Myocyte (in vitro differentiated cells): Measurements from ENCODE around the gene ARFGEF3. TPM values are rescaled to one million over a fixed set of nuclear protein-coding genes. Genes with fewer than 3 reads are reported as not detected.
"Not testable (repeated sequence)": the region's sequence is repeated elsewhere in the genome, so short reads cannot be mapped to it uniquely, and the experiment has no call there.

Source experiments
- DNase-seq: peaks from one replicate; pipeline ENCODE4 v3.0.0-alpha.2; 2012; ENCODE audit warnings: low read depth
- total RNA-seq: library from RNA; depleted of rRNA; stranded (reverse); fragments of >200 nt; gene quantifications from 2 replicates; pipeline ENCODE4 v1.2.3, GENCODE V29; 2014

ARFGEF3 gene
- total RNA-seq, 1 donor from 2014 or later = 0.03 TPM

DNA sequence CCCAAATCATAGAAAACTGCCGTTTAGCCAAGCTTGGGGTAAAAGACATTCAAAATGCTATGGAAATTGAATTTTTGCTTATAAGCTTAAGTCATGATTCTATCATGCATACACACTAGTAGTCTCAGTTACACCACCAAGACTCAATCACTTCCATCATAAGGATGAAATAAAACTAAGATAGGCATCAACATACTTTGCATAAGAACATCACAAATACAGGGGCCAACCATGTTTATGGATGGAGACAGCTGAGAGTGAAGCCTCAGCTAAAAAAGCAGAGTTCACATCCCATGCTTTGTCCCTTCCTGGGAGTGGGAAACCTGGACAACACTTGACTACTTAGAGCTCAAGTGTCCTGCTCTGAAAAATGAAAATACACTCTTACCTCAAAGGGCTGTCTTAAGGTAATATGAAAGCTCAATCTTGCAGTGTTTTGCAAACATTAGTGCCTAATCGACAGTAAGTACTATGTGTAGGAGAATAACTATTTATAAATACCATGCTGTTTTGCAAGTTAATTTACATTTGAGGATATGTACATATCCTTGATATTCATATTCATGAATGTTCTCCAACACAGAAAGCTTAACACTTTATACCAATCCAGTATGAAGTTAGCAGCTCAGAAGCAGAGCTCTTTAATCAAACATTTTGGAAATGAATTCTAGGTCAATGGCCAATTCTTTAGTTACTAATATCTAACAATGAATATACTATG is 184.0 kb downstream of the ARFGEF3 start:
- DNase-seq = no peak

DNA sequence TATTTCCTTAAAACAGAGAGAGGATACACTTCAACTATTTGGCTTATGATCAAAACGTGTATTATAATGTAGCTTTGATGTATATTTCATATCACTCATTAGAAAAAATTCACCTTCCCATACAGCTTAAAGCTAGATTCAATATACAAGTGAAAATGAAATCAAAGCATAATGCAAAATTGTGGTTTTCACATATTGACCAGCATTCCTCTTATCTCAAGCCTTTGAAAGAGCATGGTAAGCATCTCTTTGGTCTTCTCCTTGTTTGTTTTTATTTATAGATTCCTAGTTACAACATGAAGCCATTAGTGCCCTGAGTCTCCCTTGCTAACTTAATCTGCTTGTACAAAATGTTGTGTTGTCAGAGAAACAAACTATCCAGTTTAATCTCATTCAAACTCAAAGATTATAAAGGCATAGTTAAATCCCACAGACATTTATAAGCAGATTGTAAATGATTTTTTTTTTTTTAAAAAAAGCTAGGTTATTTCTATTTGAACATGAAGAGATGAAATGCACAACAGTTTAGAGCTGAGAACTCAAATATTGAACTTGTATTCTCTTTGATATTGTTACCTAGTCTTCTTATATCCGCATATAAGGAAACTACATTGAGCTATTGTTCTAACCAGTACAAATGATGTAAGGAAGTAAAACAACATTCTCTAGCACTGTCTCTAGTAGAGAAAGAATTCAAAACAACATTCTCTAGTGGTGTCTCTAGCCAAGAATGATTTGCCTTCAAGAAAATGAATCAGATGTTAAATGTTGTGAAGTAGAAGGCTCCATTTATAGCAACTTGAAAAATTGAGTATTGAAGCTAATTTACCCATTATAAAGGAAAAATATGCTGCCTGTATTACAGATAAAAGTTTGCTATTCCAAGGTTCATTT is 184.8 kb downstream of the ARFGEF3 start:
- DNase-seq = no peak

DNA sequence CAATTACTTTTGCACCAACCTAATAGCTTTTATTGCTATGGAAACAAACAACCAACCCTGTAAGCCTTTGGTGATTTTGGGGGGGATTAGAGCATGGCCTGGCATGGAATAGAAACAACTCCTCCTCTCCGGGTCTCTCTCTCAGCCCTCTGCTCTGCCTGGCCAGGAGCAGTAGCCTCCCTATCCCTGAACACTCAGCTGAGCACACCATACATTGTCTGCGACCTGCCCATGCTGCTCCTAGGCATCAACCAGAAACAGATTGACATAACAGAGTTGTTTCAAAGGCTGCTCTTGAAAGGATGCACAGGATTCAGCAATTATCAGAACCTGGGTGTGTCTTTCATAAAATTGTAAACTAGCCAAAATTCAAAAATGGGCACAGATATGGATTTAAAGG is 186.1 kb downstream of the ARFGEF3 start:
- DNase-seq = no peak

DNA sequence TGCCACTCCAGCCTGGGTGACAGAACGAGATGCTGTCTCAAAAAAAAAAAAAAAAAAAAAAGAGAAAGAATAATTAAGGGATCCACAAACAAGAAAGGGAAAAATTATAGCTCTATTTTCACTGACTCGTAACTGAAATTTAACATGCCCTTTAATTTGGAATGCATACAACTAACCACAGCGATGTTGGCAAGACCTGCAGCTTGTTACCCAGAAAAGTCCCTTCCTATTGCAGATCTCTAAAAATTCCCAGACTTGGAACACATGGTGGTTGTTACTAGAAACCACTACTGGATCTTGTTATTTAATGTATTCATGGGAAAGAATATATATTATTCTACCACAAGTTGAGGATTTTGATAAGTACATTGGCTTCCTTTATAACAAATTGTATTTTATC is 188.2 kb downstream of the ARFGEF3 start:
- DNase-seq = no peak

DNA sequence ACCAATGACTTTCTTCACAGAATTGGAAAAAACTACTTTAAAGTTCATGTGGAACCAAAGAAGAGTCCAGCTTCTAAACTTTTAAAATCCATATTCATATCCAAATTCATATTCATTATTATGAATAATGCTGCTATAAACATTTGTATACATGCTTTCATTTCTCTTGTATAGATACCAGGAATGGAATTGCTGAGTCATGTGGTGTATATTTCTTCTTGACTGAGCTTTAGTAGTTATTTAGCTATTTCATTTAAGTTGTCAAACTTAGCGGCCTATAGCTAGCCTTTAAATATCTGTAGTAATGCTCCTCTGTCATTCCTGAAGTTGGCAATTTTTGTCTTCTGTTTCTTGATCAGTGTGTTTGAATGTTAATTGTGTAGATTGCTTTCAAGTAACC is 196.2 kb downstream of the ARFGEF3 start:
- no peak for DNase-seq

DNA sequence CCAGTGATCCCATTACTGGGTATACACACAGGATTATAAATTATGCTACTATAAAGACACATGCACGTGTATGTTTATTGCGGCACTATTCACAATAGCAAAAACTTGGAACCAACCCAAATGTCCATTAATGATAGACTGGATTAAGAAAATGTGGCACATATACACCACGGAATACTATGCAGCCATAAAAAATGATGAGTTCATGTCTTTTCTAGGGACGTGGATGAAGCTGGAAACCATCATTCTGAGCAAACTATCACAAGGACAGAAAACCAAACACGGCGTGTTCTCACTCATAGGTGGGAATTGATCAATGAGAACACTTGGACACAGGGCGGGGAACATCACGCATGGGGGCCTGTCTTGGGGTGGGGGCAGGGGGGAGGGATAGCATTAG is 206.9 kb downstream of the ARFGEF3 start:
- not testable (repeated sequence) for DNase-seq

DNA sequence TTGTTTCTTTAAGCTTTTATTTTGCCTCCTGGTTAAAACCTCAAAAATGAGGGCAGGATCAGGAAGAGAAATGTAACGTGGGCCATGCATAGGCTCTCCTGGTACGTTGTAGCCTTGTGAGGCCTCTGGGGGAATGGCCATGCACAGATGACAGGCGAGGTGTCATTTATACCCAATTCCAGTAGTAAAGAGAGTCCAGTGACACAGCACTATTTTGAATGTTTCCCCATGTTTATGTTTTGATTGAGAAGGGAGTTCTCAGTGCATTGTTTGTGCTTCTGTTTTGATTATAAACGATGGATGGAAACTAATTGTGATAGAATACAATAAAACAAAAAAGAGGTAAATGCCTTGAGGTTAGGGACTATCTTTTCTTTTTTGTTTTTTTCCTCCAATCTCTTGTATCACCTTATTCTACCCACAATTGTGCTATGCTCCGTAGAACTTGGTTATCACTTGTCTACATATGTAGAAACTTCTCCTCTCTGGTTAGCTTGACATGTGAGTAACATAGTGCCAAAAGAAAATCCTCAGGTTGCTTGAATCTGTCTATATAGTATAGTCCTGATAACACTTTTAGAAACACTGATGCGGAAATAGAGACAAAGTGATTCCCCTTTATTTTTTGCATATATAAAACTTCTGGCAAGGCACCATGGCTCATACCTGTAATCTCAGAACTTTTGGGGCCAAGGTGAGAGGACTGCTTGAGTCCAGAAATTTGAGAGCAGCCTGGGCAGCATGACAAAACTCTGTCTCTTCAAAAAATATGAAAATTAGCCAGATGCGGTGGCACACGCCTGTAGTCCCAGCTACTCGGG is 209.1 kb downstream of the ARFGEF3 start:
- DNase-seq = no peak

DNA sequence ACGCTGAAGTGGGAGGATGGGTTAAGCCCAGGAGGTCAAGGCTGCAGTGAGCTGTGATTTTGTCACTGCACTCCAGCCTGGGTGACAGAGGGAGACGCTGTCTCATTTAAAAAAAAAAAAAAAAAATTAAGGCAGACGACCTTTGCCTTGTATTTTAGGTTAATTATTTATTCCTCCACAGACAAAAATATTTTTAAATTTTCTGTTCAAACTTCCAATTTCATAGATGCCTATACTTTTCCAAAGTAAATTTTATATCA is 209.6 kb downstream of the ARFGEF3 start:
- no peak for DNase-seq

DNA sequence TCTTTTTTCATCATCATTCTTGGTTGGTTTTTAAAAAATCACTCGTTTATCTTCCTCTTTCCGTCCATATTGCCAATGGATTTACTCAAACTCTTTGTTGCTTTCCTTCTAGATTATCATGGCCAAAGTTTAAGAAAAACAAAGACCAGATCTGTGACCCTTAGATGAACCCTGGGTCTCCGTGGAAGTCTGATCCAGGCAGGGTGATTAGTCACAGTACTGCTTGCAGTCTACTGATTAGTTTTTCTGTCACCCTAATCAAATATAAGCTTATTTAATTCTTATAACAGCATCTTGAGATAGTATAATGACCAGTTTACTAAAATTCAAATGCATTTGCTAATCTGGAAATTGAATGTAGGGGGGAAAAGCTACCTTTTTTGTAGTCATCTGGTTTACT is 210.0 kb downstream of the ARFGEF3 start:
- no peak for DNase-seq

DNA sequence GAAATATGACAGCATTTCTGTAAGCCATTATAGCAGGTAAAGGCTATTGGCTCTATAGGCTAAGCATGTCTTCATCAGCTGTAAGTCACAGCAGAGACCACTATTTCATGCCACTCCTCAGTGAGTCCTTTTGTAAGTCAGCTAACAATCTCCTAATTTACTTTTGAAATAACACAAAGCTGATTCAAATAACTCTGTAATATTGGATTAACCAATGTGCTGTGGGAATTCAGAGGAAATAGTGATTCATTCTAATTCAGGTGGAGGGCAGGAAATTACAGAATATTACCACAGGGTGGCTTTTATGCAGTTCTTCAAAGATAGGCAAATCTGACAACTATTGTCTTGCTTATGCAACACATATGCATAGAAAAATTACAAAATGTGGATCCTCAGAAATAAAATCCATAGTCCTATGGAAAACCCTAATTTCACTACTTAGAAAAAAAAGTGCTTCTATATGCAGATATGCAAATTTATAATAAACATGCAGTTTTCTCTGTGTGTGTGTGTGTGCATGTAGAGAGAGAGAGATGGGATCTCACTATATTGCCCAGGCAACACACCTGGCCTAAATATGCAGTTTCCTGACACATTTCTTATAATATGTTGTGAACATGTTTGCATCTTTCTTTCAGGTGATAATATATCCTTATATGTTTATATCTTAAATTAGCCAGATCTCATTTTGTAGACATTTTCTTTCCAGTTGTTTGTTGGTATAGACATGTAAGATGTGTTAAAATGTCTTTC is 211.1 kb downstream of the ARFGEF3 start:
- no peak for DNase-seq

DNA sequence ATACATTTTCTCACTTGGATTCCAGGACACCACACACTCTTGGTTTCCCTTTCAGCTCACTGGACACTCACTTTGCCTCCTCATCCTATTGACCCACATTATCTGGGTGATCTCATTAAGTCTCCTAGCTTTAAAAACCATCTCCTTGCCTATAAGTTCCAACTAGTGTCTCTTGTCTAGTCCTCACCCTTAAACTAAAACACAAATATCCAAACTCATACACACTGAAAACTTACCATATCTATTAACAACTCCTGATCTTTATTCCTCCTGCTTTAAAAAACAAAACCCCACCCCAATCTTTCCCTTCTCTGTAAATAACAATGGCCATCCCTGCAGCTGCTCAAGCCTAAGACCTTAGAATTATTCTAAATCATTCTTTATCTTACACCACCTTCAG is 212.5 kb downstream of the ARFGEF3 start:
- DNase-seq = no peak

DNA sequence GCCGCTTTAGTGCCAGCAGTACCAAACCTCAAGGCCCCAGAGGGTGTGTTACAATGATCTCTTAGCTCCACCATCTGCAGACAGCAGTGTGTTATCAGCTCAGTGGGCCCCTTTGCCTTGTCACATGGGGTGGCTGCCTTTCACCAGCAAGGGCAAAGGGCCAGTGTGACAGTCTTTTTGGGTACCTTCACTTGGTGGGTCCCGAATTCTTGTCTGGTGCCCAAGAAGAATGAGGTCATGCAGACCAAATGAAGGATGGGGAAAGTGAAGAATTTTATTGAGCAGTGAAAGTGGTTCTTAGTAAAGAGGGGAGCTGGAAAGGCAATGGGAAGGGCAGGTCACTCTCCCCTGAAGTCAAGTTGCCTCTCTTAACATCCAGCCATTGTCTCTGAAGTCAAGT is 213.1 kb downstream of the ARFGEF3 start:
- DNase-seq = no peak

DNA sequence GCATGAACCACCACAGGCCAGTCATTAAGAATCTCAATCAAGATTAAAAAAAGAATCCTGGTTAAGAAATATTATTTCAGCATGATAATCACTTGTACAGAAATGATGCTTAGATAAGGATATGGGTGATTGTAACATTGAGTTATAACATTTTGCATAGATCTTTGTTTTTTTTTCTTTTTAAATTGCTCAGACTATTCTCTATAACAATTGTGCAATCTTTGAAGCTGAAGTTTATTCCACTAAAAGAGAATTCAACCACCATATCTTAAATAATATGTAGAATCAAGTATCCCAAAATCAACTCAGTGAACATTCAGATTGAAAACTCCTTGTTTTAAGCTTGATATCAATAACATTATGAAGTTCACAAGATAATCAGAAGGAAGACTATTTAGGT is 215.3 kb downstream of the ARFGEF3 start:
- DNase-seq = no peak

DNA sequence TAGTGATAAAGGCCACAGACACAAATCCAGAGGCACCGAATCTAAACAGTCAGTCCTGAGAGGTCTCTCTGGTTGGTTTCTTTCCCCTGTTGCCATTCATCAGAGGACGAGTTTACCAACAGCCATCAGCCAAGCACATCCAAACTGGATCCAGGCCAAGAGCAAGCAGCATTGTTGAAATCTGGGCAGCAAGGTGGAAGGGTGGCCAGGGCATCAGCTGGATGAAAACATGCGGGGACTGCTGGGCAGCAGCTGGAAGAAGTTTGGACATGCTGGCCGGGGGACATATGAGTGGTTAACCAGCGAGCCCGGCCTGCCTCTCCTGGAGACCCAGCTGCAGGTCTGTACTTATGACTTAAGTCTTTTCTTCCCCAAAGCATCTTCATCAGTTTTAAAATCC is 216.1 kb downstream of the ARFGEF3 start, which contains the start of gene SMIM28:
Gene SMIM28, plus strand, starts transcription at position 62 of the 400 bp plus-strand sequence. Its CDS starts 168 bp downstream, at position 230.
- no peak for DNase-seq

DNA sequence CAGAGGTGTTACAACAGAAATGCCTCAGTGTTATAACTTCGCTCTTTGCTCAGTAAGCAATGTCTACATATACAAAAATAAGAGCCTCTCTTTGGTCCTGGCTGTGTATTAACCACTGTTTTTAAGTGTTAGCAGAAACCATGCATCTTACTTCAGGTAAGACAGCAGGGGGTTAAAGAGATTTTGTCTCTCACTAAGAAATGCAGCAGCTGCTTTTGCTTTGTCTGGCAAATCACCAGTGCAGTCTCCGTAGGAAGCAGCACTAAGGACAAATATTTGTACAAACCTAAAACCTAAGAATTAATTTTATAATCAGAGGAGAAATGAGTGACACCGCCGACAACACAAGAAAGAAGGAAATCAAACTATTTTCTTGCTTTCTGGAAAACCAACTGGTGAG is 216.7 kb downstream of the ARFGEF3 start:
- no peak for DNase-seq

DNA sequence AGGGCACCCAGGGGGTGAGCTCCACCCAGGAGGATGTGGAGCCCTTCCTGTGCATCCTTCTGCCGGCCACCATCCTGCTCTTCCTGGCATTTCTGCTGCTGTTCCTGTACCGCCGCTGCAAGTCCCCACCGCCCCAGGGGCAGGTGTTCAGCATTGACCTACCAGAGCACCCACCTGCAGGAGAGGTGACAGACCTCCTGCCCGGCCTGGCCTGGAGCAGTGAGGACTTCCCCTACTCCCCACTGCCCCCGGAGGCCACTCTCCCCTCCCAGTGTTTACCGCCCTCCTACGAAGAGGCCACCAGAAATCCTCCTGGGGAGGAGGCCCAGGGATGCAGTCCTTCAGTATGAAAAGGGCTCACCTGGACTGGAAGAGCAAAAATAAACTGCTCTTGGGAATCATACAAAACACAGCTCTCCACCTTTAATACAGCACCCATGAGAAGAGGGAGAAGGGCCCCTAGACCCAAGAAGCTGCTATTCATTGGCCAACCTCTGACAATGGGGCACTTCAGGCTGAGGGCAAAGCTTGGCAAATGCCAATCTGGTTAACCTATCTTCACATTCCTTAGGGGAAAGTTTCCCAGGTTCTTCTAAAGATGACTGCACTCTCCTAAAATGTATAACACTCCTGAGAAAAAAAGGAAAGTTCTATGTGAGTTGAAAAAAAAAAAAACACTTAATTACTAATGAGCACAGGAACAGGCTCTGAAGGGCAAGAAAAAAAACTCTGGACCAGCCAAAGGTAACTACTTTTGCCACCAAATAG is 220.9 kb downstream of the ARFGEF3 start:
- DNase-seq = no peak

DNA sequence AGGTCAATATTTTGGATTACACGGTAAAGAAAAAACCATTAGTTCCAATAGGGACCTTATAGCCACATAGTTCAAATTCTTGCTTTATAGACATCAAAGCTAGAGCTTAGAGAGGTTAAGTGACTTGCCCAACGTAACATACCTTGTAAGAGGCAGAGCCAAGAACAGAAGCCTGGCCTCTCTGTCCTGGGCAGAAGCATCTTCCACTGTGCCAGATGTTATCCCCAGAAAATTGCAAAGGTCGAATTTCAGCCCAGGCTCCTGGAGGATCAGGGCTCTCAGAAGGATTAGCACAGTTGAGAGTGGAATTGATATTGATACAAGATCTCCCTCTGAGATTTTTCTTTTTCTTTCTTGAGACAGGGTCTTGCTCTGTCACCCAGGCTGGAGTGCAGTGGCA is 222.0 kb downstream of the ARFGEF3 start:
- no peak for DNase-seq

DNA sequence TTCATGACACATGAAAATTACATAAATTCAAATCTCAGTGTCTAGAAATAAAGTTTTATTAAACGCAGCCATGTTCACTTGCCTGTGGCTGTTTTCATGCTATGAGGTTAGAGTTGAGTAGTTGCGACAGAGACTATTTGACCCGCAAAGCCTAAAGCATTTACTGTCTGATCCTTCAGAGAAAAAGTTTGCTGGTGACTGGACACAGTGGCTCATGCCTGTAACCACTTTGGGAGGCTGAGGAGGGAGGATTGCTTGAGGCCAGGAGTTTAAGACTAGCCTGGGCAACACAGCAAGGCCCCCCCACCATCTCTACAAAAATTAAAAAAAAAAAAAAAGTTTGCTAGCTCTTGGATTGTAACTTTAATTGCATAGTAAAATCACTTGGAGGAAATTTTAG is 225.2 kb downstream of the ARFGEF3 start:
- DNase-seq = no peak

DNA sequence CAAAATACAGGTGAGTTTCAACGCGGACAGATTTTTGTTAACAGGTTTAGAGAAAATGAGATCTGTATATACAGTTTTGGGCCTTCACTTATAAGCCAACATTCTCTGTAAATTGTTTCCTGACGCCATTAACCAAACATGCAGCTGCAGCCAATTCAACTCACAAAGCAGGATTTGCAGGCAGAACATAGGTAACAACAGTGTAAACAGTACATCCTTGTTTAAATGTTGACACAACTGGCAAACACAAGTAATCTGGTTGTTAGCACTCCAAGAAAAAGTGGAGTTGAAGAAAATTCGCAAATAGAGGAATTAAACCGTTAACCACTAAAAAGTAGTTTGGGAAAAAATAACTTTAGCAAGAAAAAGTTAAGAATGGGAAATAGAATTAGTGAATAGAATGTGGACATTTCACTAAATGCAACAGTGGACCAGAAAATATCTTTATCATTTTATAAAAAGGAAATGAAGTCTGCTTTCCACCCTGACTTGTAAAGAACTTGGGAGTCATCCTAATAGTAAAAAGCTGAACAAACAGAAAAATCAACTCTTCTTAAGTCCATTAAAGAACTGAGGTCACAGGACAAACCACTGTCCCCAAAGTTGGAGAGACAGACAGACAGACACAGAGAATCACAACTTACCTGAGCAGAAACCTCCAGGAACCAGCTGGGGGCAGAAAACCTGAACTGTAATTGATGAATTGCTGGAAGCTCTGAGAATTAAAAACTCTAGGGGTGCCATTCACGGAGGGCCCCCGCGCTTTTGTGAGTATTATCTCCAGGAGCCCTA is 226.0 kb downstream of the ARFGEF3 start:
- DNase-seq = no peak

DNA sequence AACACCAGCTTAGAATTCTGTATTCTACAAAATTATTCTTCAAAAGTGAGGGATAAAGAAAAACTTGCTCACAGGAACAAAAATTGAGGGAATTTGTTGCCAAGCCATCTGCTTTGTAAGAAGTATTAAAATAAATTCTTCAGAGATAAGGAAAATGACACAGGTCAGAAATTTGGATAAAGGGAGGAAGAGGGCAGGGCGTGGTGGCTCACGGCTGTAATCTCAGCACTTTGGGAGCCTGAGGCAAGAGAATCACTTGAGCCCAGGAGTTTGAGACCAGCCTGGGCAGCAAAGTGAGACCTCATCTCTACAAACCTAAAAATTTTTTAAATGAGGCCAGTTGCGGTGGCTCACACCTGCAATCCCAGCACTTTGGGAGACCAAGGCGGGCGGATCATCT is 227.8 kb downstream of the ARFGEF3 start:
- no peak for DNase-seq
